Esophagus squamous epithelium (tissue), 5 donors: ENCODE results near the gene ZHX3. TPM values are rescaled to one million over a fixed set of nuclear protein-coding genes. Genes with fewer than 3 reads are reported as not detected.

Source experiments
- DNase-seq: peaks from one replicate; lab custom pipeline; 2025; lab: John Stamatoyannopoulos, UW
- H3K27ac ChIP-seq, 4 donors: fragments of 200-600 bp; sonication (generic); one replicate each; pipeline ENCODE4 v1.5.1; 2016 to 2019; ENCODE audit warnings: mild to moderate bottlenecking in 1 of 4
- H3K27me3 ChIP-seq, 4 donors: fragments of 200-600 bp; sonication (generic); 1 replicate in 3 of 4; 2 replicates in 1 of 4; pipeline versions ENCODE4 v1.5.1 to v1.6.0; 2017 to 2021; ENCODE audit warnings: antibody characterized with exemption in 1 of 4
- H3K36me3 ChIP-seq, 3 donors: fragments of 200-600 bp; sonication (generic); one replicate each; pipeline ENCODE4 v1.5.1; 2016 to 2019
- H3K4me1 ChIP-seq, 3 donors: fragments of 200-600 bp; sonication (generic); one replicate each; pipeline ENCODE4 v1.5.1; 2017 to 2019
- H3K4me3 ChIP-seq, 4 donors: fragments of 200-600 bp; sonication (generic); 1 replicate in 3 of 4; 2 replicates in 1 of 4; pipeline ENCODE4 v1.5.1; 2016 to 2019; ENCODE audit warnings: mild to moderate bottlenecking in 2 of 4, moderate library complexity in 1 of 4
- H3K9me3 ChIP-seq, 3 donors: fragments of 200-600 bp; sonication (generic); one replicate each; pipeline ENCODE4 v1.5.1; 2016 to 2019
- CTCF ChIP-seq, 6 experiments: fragments of 450-650 bp in 4 of 6; fragments of 200-600 bp in 2 of 6; sonication (generic) in 2 of 6; IDR thresholded peaks; one replicate each; pipeline ENCODE4 v1.5.1; 2016 to 2019; ENCODE audit warnings: antibody characterized with exemption in 6 of 6, mild to moderate bottlenecking in 4 of 6, moderate library complexity in 4 of 6
- POLR2A ChIP-seq, 4 donors: fragments of 450-650 bp; IDR thresholded peaks; one replicate each; pipeline ENCODE4 v1.6.1; 2017; ENCODE audit warnings: antibody characterized with exemption in 4 of 4, mild to moderate bottlenecking in 4 of 4, moderate library complexity in 3 of 4
- WGBS, 2 donors: methylation state at CpG; one replicate each; pipeline ENCODE4 v1.1.5; 2018; 5-methylcytosine and 5-hydroxymethylcytosine counted together
- intact Hi-C: fragments of 100-400 bp; cut with DNase I; formaldehyde crosslinking; loops from one replicate; pipeline ENCODE4 v1.15.0; 2022
- total RNA-seq, 4 donors: library from RNA; depleted of rRNA; stranded (reverse); fragments of >200 nt; gene quantifications; one replicate each; pipeline ENCODE4 v1.1.0, GENCODE V29; 2016
- donor health status: DM: yes; HTN: yes; CAD: no.

Gene ZHX3
- total RNA-seq, 4 donors from 2014 or later: 13.6 to 30.3 (median 15.5) TPM

- 89 to 96% methylated on average over 3 of the region's 3 CpGs for WGBS, 2 donors
- no peak for TF ChIP-seq CTCF (IDR thresholded peaks at IDR 0.05)
- no peak for TF ChIP-seq POLR2A (IDR thresholded peaks at IDR 0.05)
- DNase-seq: no peak
- H3K36me3 ChIP-seq: peaks cover 44 to 100% (median 50%) of the 10 kb centered on the region in 3 donors
- intact Hi-C loops: no loop called here
- no peaks in the 10 kb centered on the region for H3K27me3 ChIP-seq
- H3K4me3 ChIP-seq: no peak overlapping the region
- H3K9me3 ChIP-seq: no peaks in the 10 kb centered on the region
- peaks cover 5 to 26% (median 6%) of the 10 kb centered on the region in 3 donors for H3K4me1 ChIP-seq
- no peak overlapping the region for H3K27ac ChIP-seq
These were observed 150.4 kb downstream of the ZHX3 start for GRCh38 chr20:41167118-41167470.

DNA sequence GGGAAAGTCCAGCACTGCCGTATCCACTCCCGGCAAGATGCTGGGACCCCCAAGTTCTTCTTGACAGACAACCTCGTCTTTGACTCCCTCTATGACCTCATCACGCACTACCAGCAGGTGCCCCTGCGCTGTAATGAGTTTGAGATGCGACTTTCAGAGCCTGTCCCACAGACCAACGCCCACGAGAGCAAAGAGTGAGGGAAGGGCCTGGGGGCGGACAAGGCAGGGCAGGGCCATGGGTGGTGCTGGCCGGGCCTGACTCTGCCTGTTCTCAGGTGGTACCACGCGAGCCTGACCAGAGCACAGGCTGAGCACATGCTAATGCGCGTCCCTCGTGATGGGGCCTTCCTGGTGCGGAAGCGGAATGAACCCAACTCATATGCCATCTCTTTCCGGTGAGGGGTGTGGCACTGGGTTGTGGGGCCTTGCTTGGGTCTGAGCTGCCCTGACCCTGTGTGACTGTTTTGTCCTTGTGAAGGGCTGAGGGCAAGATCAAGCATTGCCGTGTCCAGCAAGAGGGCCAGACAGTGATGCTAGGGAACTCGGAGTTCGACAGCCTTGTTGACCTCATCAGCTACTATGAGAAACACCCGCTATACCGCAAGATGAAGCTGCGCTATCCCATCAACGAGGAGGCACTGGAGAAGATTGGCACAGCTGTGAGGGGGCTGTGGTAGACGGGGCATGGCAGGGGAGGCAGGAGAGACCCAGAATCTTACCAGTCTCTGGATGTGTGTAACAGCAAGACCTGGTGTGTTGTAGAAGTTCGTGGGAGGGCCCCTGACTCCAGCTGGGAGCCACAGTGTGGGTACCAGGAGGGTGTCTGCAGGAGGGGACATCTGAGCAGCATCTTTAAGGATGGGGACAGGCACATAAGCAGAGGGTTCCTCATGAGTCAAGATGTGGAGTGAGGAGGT, 151.1 kb downstream of the ZHX3 start:
- H3K27me3 ChIP-seq: no peaks in the 10 kb centered on the region
- H3K27ac ChIP-seq: no peak overlapping the region
- no peak for TF ChIP-seq POLR2A (IDR thresholded peaks at IDR 0.05)
- TF ChIP-seq CTCF (IDR thresholded peaks at IDR 0.05): no peak
- WGBS, 2 donors: 80 to 89% methylated on average over 8 to 11 of the region's 27 CpGs
- H3K36me3 ChIP-seq: peaks cover 44 to 98% (median 50%) of the 10 kb centered on the region in 3 donors
- H3K4me1 ChIP-seq: peaks cover under 1 to 26% (median 5%) of the 10 kb centered on the region in 3 donors
- H3K9me3 ChIP-seq: no peaks in the 10 kb centered on the region
- DNase-seq: no peak
- H3K4me3 ChIP-seq: no peak overlapping the region
- intact Hi-C loops: no loop called here

GRCh38 chr20:41165001-41165882, 152.3 kb downstream of the ZHX3 start:
- Histone ChIP-seq H3K9me3 (no peaks in the 10 kb centered on the region), H3K36me3 (peaks cover 44 to 98% (median 50%) of the 10 kb centered on the region in 3 donors), H3K27me3 (no peaks in the 10 kb centered on the region), H3K27ac (no peak overlapping the region), H3K4me1 (peaks cover 0 to 35% (median 5%) of the 10 kb centered on the region in 3 donors), H3K4me3 (no peak overlapping the region)
- intact Hi-C loops: no loop called here
- TF ChIP-seq POLR2A (IDR thresholded peaks at IDR 0.05) (no peak), CTCF (IDR thresholded peaks at IDR 0.05) (no peak)
- 92 to 95% methylated on average over 15 to 18 of the region's 24 CpGs for WGBS, 2 donors
- no peak for DNase-seq

- no peak for DNase-seq
- H3K4me3 ChIP-seq: no peak overlapping the region
- H3K27ac ChIP-seq: no peak overlapping the region
- 96 to 97% methylated on average over 4 to 9 of the region's 11 CpGs for WGBS, 2 donors
- peaks cover 0 to 33% (median 0%) of the 10 kb centered on the region in 3 donors for H3K4me1 ChIP-seq
- intact Hi-C loops: no loop called here
- H3K9me3 ChIP-seq: no peaks in the 10 kb centered on the region
- no peak for TF ChIP-seq POLR2A (IDR thresholded peaks at IDR 0.05)
- peaks cover 44 to 92% (median 50%) of the 10 kb centered on the region in 3 donors for H3K36me3 ChIP-seq
- no peaks in the 10 kb centered on the region for H3K27me3 ChIP-seq
These were observed 153.7 kb downstream of the ZHX3 start for GRCh38 chr20:41163821-41164220.

- H3K4me3 ChIP-seq: no peak overlapping the region
- intact Hi-C loops: no loop called here
- TF ChIP-seq CTCF (IDR thresholded peaks at IDR 0.05): no peak
- TF ChIP-seq POLR2A (IDR thresholded peaks at IDR 0.05): no peak
- no peak for DNase-seq
- WGBS, 2 donors: 95 to 100% methylated on average over 4 to 8 of the region's 11 CpGs
- H3K9me3 ChIP-seq: no peaks in the 10 kb centered on the region
- peaks cover 0 to 47% (median 10%) of the 10 kb centered on the region in 3 donors for H3K4me1 ChIP-seq
- peaks cover 42 to 78% (median 44%) of the 10 kb centered on the region in 3 donors for H3K36me3 ChIP-seq
- peak overlapping the region in 2 of 4 donors; percentile 25 to 34 for H3K27ac ChIP-seq
- no peaks in the 10 kb centered on the region for H3K27me3 ChIP-seq
These were observed 155.1 kb downstream of the ZHX3 start for GRCh38 chr20:41162396-41162795.
